ENCODE measurements around the gene ZGPAT. TPM values are rescaled to one million over a fixed set of nuclear protein-coding genes. Genes with fewer than 3 reads are reported as not detected.

ZGPAT gene
- total RNA-seq, 1 experiment from 2014 or later = 28.3 TPM

DNA sequence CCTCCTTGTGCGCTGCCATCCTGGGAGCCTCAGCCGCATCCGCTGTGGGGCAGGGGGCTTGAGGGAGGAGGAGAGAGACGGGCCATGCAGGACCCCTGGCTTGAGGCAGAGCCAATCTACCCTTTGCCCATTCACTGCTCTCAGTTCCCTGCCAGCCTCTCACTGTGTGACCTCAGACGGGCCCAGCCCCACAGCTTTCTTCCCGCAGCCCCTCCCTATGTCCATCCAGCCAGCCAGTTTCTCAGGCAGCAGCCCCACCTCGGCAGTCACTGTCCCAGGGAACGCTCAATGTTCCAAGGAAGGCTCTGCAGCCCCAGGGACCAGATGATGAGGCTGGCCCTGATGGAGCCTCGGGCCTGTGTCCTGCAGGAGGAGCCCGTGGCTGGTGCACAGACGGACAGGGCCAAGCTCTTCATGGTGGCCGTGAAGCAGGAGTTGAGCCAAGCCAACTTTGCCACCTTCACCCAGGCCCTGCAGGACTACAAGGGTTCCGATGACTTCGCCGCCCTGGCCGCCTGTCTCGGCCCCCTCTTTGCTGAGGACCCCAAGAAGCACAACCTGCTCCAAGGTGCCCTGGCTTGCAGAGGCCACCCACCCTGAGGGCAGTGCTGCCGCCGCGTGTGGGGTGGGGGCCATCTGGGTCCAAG, 15.3 kb upstream of the ZGPAT start:
- intact Hi-C loops (cut with micrococcal nuclease; ENCODE audit: unreplicated experiment) = no loop called here
- Histone ChIP-seq H3K4me1 (ENCODE audit: insufficient read depth, low read length, poor library complexity, severe bottlenecking) (no peaks in the 10 kb centered on the region), H3K36me3 (ENCODE audit: insufficient read depth, low read length, poor library complexity, severe bottlenecking) (peaks cover 10% of the 10 kb centered on the region), H3K4me3 (ENCODE audit: low read depth, low read length, poor library complexity, severe bottlenecking) (no peak overlapping the region), H3K27me3 (replicated peaks; ENCODE audit: insufficient read depth, low read depth, low read length, poor library complexity) (no peaks in the 10 kb centered on the region), H3K9me3 (ENCODE audit: low read depth, low read length, poor library complexity, severe bottlenecking) (no peaks in the 10 kb centered on the region), H3K27ac (ENCODE audit: low read depth, low read length, poor library complexity, severe bottlenecking) (no peak overlapping the region)
- ChIA-PET POLR2A (ENCODE audit: low non-redundant PET) (no interaction called here), CTCF (no interaction called here)
- DNase-seq (ENCODE audit: low spot score) = no peak
- TF ChIP-seq EZH2 (IDR thresholded peaks at IDR 0.05; ENCODE audit: borderline replicate concordance, low read depth, low read length, poor library complexity, severe bottlenecking) = no peak
- TF ChIP-seq, protein P1, sequence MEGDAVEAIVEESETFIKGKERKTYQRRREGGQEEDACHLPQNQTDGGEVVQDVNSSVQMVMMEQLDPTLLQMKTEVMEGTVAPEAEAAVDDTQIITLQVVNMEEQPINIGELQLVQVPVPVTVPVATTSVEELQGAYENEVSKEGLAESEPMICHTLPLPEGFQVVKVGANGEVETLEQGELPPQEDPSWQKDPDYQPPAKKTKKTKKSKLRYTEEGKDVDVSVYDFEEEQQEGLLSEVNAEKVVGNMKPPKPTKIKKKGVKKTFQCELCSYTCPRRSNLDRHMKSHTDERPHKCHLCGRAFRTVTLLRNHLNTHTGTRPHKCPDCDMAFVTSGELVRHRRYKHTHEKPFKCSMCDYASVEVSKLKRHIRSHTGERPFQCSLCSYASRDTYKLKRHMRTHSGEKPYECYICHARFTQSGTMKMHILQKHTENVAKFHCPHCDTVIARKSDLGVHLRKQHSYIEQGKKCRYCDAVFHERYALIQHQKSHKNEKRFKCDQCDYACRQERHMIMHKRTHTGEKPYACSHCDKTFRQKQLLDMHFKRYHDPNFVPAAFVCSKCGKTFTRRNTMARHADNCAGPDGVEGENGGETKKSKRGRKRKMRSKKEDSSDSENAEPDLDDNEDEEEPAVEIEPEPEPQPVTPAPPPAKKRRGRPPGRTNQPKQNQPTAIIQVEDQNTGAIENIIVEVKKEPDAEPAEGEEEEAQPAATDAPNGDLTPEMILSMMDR (conservative IDR thresholded peaks at IDR 0.05; ENCODE audit: low read depth, low read length) = no peak
- BruUV-seq (replicated peaks) = no TSS peak

- intact Hi-C loops (cut with micrococcal nuclease; ENCODE audit: unreplicated experiment) = no loop called here
- Histone ChIP-seq H3K4me3 (ENCODE audit: low read depth, low read length, poor library complexity, severe bottlenecking) (no peak overlapping the region), H3K27me3 (replicated peaks; ENCODE audit: insufficient read depth, low read depth, low read length, poor library complexity) (no peaks in the 10 kb centered on the region), H3K9me3 (ENCODE audit: low read depth, low read length, poor library complexity, severe bottlenecking) (no peaks in the 10 kb centered on the region), H3K27ac (ENCODE audit: low read depth, low read length, poor library complexity, severe bottlenecking) (no peak overlapping the region), H3K4me1 (ENCODE audit: insufficient read depth, low read length, poor library complexity, severe bottlenecking) (no peaks in the 10 kb centered on the region), H3K36me3 (ENCODE audit: insufficient read depth, low read length, poor library complexity, severe bottlenecking) (peaks cover 10% of the 10 kb centered on the region)
- ChIA-PET POLR2A (ENCODE audit: low non-redundant PET) (no interaction called here), CTCF (no interaction called here)
- no peak for TF ChIP-seq EZH2 (IDR thresholded peaks at IDR 0.05; ENCODE audit: borderline replicate concordance, low read depth, low read length, poor library complexity, severe bottlenecking)
- TF ChIP-seq, protein P1 (conservative IDR thresholded peaks at IDR 0.05; ENCODE audit: low read depth, low read length) = no peak
- DNase-seq (ENCODE audit: low spot score) = no peak
- no TSS peak for BruUV-seq (replicated peaks)
Observed at GRCh38 chr20:63693083-63693732, 14.6 kb upstream of the ZGPAT start.

GRCh38 chr20:63693733-63694583, 13.9 kb upstream of the ZGPAT start:
- POLR2A ChIA-PET (ENCODE audit: low non-redundant PET) = no interaction called here

More at GRCh38 chr20:63693733-63694583, 13.9 kb upstream of the ZGPAT start:
- CTCF ChIA-PET = no interaction called here
- H3K27ac ChIP-seq (ENCODE audit: low read depth, low read length, poor library complexity, severe bottlenecking) = no peak overlapping the region
- no TSS peak for BruUV-seq (replicated peaks)
- no peak for TF ChIP-seq EZH2 (IDR thresholded peaks at IDR 0.05; ENCODE audit: borderline replicate concordance, low read depth, low read length, poor library complexity, severe bottlenecking)
- TF ChIP-seq, protein P1 (conservative IDR thresholded peaks at IDR 0.05; ENCODE audit: low read depth, low read length) = no peak
- H3K27me3 ChIP-seq (replicated peaks; ENCODE audit: insufficient read depth, low read depth, low read length, poor library complexity) = no peaks in the 10 kb centered on the region
- no peak overlapping the region for H3K4me3 ChIP-seq (ENCODE audit: low read depth, low read length, poor library complexity, severe bottlenecking)
- H3K36me3 ChIP-seq (ENCODE audit: insufficient read depth, low read length, poor library complexity, severe bottlenecking) = peaks cover 10% of the 10 kb centered on the region
- H3K9me3 ChIP-seq (ENCODE audit: low read depth, low read length, poor library complexity, severe bottlenecking) = no peaks in the 10 kb centered on the region
- peaks cover 7% of the 10 kb centered on the region for H3K4me1 ChIP-seq (ENCODE audit: insufficient read depth, low read length, poor library complexity, severe bottlenecking)
- no peak for DNase-seq (ENCODE audit: low spot score)
- intact Hi-C loops (cut with micrococcal nuclease; ENCODE audit: unreplicated experiment) = no loop called here
